Fibroblast of pulmonary artery (primary cell): ENCODE data around the gene CRTAC1.
A peak's percentile ranks its signal among the peaks of the same experiment; 100 is the strongest.

ENCODE experiments used
- DNase-seq: peaks from one replicate; pipeline ENCODE4 v3.0.0-alpha.2; 2010; ENCODE audit warnings: low read depth
- H3K4me3 ChIP-seq: replicated peaks from 2 replicates; pipeline ENCODE4 v1.5.1; 2011; ENCODE audit warnings: low read depth, mild to moderate bottlenecking, control low read depth, low read length, moderate library complexity
- TF ChIP-seq, protein P1 (sequence below): IDR thresholded peaks from 2 replicates; pipeline ENCODE4 v1.5.1; 2011; ENCODE audit warnings: mild to moderate bottlenecking, control low read depth, low read length, inconsistent platforms; ENCODE audit errors: missing control alignments

Gene CRTAC1

DNA sequence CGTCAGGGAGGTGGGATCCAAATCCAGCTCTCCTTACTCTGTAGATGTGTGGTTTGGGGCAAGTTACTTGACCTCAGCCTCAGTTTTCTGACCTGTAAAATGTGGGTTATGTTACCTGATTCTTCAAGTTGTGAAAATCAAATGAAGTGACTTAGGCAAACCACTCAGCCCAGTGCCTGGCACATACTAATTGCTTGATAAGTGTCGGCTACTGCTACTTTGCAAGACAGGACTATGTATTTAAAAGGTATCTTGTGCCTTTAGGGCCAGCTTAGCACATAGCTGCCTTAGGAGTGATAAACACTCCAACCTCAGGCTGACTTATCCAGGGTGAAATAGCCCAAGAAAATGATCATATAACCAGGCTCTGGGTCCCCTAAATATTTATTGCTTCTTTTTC is 137.9 kb downstream of the CRTAC1 start:
- no peak overlapping the region for H3K4me3 ChIP-seq
- DNase-seq, result no peak
- TF ChIP-seq, protein P1, sequence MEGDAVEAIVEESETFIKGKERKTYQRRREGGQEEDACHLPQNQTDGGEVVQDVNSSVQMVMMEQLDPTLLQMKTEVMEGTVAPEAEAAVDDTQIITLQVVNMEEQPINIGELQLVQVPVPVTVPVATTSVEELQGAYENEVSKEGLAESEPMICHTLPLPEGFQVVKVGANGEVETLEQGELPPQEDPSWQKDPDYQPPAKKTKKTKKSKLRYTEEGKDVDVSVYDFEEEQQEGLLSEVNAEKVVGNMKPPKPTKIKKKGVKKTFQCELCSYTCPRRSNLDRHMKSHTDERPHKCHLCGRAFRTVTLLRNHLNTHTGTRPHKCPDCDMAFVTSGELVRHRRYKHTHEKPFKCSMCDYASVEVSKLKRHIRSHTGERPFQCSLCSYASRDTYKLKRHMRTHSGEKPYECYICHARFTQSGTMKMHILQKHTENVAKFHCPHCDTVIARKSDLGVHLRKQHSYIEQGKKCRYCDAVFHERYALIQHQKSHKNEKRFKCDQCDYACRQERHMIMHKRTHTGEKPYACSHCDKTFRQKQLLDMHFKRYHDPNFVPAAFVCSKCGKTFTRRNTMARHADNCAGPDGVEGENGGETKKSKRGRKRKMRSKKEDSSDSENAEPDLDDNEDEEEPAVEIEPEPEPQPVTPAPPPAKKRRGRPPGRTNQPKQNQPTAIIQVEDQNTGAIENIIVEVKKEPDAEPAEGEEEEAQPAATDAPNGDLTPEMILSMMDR, result no peak

DNA sequence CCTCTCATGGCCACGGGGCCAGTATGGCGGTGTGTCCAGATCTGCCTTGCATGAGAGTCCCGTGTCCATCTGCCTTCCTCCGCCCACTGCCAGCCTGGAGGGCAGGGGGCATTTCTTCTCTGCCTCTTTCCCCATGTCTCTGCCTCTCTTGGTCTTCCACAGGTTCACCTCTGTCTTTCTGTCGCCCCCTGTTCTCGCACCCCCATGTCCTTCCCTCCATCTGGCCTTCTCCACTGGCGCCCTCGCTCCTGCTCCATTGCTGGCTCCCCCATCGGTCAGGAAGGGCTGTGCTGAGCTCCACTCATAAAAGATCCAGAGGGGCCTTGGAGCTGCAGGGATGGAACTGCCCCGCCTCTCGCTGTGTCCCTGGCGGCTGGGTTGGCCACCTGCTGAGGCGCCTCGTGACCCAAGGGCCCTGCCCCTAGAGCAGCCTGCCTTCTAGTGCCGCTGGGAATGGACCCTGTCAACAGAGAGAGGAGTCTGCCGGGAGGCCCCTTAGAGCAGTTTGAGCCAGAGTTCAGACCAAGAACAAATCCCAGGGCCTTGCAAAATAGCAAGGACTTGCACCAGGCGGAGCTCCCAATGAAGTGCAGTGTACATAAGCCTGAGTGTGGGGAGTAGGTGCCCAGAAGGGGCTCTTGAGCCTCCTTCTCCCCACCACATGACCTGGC is 138.8 kb downstream of the CRTAC1 start:
- DNase-seq, result no peak
- no peak overlapping the region for H3K4me3 ChIP-seq
- TF ChIP-seq, protein P1, result no peak

DNA sequence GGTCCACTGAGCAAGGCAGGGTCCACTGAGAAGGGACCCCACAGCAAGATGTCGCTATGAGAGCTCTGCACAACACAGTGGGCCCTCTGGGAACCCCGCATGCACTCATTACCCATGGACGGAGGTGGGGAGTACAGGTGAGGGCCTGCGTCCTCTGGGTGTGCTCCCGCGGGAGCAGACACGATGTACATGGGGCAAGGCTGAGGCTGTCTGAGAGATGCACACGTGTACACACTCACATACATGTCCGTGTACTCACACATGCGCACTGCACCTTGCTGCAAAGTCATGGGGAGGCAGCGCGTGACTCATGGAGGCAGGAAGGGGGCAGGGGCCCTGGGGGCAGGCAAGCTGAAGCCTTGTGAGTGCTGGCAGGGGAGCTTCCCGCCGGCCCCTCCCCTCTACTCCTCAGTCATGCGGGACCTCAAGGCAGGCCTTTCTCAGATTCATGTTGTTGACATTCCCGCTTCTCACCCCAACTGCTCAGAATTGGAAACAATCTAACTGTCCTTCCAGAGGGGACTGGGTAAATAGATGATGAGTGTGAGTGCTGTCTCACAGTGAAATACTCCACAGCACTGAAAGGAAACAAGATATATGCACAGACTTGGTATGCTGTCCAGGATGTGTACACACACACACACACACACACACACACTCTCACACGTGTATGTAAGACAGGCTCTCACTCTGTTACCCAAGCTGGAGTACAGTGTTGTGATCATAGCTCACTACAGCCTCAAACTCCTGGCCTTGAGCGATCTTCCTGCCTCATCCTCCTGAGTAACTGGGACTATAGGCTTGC is 140.8 kb downstream of the CRTAC1 start:
- DNase-seq, result peak; percentile 18
- H3K4me3 ChIP-seq, result no peak overlapping the region
- TF ChIP-seq, protein P1, result no peak

DNA sequence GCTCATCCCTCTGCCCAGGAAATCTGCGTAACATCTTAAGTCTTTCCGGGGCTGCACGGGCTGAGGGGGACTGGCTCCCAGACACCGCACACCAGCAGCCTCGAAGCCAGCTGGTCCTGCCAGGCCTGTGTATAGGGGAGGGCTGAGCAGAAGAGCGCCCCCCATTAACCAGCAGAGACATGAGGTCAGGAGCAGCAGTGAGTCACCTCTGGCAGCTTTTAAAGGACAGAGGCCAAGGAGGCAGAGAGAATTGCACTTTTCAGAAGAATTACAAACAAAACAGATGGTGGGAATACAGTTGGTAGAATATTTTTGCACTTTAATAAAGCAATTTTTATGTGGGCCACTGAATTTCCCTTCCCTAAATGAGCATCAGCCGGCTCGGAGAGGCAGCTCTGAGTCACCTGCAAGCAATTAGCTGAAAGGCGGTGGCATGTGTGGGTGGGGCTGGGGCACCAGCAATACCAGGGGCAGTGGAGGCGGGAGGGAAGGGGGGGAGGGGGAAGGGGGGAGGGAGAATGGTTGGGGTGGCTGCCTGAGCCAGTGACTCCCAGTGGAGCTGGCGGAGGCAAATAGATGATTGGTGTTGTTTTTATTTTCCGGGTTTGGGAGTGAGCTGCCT is 141.7 kb downstream of the CRTAC1 start:
- TF ChIP-seq, protein P1, result no peak
- H3K4me3 ChIP-seq, result no peak overlapping the region
- peak; percentile 4 for DNase-seq

DNA sequence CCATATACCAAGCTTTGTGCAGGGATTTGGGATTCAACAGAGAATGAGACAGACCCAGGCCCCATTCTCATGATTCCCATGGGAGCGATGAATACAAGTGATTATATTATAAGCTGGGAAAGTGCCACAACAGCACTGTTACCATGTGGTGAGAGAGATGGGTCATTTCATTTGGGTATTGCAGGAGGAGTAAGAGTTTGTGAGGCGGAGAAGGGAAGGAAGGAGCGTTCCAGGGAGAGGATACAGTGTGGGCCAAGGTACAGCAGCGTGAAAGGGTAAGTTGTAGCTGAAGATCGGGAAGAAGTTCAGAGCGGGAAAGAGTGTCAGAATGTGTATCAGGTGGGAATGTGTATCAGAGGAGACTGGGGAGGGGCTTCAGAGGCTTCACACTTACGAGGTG is 142.3 kb downstream of the CRTAC1 start:
- no peak for DNase-seq
- TF ChIP-seq, protein P1, result no peak
- H3K4me3 ChIP-seq, result no peak overlapping the region

DNA sequence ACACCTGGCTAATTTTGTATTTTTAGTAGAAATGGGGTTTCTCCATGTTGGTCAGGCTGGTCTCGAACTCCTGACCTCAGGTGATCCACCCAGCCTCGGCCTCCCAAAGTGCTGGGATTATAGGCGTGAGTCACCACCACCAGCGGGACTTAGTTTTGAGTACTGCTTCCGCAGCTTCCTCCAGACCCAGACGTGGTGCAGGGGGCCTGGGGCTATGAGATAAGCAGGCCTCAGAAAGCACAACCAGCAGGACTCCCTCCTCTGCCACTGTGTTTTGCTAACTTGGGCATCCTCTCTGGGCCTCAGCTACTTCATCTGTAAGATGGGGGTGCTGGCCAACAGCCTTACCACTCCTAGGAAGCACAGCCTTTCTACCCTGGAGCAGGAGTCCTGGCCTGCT is 143.0 kb downstream of the CRTAC1 start:
- no peak overlapping the region for H3K4me3 ChIP-seq
- TF ChIP-seq, protein P1, result no peak
- no peak for DNase-seq
